WTC11 (cell line): ENCODE data around the gene MCM7.

ENCODE experiments used
- CTCF ChIP-seq: fragments of 200-600 bp; IDR thresholded peaks from 2 replicates; pipeline ENCODE4 v1.8.0; 2022; ENCODE audit warnings: antibody characterized with exemption
- ELF4 ChIP-seq: sonication (generic); formaldehyde crosslinking; IDR thresholded peaks from 2 replicates; pipeline ENCODE4 v1.8.1; 2022; ENCODE audit warnings: low read depth, mild to moderate bottlenecking, moderate library complexity, missing genetic modification reagents
- FOXP1 ChIP-seq: sonication (generic); formaldehyde crosslinking; IDR thresholded peaks from 2 replicates; pipeline ENCODE4 v1.8.0; 2022; ENCODE audit warnings: missing genetic modification reagents, mild to moderate bottlenecking, moderate library complexity, borderline replicate concordance
- HMGXB4 ChIP-seq: sonication (generic); formaldehyde crosslinking; IDR thresholded peaks from 2 replicates; pipeline ENCODE4 v1.8.1; 2023; ENCODE audit warnings: mild to moderate bottlenecking, moderate library complexity, missing genetic modification reagents
- IRF2 ChIP-seq: sonication (generic); formaldehyde crosslinking; IDR thresholded peaks from 2 replicates; pipeline ENCODE4 v1.8.0; 2022; ENCODE audit warnings: low read depth, missing genetic modification reagents, borderline replicate concordance
- PREB ChIP-seq: sonication (generic); formaldehyde crosslinking; IDR thresholded peaks from 2 replicates; pipeline ENCODE4 v1.8.1; 2022; ENCODE audit warnings: mild to moderate bottlenecking, missing genetic modification reagents, moderate library complexity, borderline replicate concordance
- SMAD3 ChIP-seq: sonication (generic); formaldehyde crosslinking; IDR thresholded peaks from 2 replicates; pipeline ENCODE4 v1.8.0; 2022; ENCODE audit warnings: missing genetic modification reagents, mild to moderate bottlenecking, borderline replicate concordance
- ZBTB21 ChIP-seq: sonication (generic); formaldehyde crosslinking; IDR thresholded peaks from 2 replicates; pipeline ENCODE4 v1.8.1; 2023; ENCODE audit warnings: mild to moderate bottlenecking, missing genetic modification reagents, borderline replicate concordance

- TF ChIP-seq CTCF (no peak), HMGXB4 (no peak), FOXP1 (CRISPR knock-in tag) (no peak), SMAD3 (CRISPR knock-in tag) (no peak), ELF4 (CRISPR knock-in tag) (no peak), PREB (CRISPR knock-in tag) (no peak), ZBTB21 (no peak), IRF2 (CRISPR knock-in tag) (no peak)
Measured at GRCh38 chr7:100107890-100108289, 6.7 kb upstream of the MCM7 start.
